ENCODE data around the gene ID1. TPM values are rescaled to one million over a fixed set of nuclear protein-coding genes. Genes with fewer than 3 reads are reported as not detected.

ID1 gene
- total RNA-seq, 1 donor from 2014 or later, result 91.5 TPM

DNA sequence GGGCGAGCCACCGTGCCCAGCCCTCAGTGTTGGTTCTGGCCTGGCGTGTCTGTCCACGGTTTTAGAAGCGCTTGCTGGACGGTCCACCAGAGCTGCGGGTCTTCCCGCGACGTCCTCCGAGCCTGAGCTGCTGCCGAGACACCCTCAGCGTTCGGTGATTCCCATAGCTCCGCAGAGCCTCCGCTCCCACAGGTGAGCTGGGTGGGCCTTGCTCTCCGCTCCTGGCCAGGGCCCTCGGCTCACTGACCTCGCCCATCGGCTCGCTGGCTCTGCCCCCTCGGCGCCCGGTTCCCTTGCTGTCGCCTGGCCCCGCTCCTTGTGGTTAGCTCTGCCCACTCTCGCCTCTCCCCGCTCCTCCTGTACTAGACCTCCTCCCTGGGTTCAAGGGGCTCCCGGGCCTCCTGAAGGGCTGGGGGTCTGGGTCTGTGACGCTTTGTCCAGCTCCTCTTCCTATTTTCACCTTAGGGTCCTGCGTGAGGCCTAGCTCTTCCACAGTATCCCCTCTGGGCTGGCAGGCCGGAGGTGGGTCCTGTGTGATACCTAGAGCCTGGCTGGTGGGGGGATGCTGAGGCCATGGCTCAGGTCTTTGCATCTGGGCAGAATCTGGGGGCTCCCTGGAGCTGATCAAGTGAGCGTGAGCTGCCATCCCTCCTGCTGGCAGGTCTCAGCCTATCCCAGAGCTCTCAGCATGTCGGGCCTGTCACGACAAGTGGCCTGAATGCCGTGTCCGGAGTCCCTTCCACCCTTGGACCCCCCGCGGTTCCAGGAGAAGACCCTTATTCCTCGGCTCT, 27.7 kb downstream of the ID1 start:
- Histone ChIP-seq H3K4me1 (peaks cover 4% of the 10 kb centered on the region), H3K9me3 (replicated peaks) (no peaks in the 10 kb centered on the region), H3K27me3 (ENCODE audit: low read depth) (peaks cover 5% of the 10 kb centered on the region), H3K4me3 (no peak overlapping the region), H3K36me3 (no peaks in the 10 kb centered on the region), H3K27ac (replicated peaks) (peak overlapping the region; percentile 12)
- intact Hi-C loops (cut with micrococcal nuclease), result no loop called here
- TF ChIP-seq CTCF (IDR thresholded peaks at IDR 0.05; ENCODE audit: borderline replicate concordance), result no peak
- no peak for DNase-seq

DNA sequence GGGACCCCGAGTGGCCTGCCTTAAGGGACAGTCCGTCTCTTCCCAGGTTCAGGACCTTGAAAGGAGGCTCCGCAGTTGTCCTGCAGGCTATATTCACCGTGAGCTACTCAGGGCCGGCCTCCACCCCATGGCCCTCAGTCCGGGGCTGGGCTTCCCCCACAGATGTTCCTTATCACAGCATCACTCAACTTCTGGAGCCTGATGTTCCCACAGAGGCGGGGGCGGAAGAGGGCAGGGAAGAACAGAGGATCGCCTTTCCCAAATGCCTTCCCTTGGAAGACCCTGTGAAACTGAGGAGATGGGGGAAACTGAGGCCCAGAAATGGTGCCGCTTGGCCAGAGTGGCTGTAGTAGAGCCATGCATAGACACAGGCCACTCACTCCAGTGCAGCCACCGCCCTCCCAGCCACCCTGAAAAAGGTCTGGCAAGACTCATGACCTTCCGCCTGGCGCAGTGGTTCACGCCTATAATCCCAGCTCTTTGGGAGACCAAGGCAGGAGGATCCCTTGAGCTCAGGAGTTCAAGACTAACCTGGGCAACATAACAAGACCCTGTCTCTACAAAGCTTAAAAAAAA, 28.3 kb downstream of the ID1 start:
- intact Hi-C loops (cut with micrococcal nuclease), result no loop called here
- H3K4me1 ChIP-seq, result peaks cover 6% of the 10 kb centered on the region
- H3K27me3 ChIP-seq (ENCODE audit: low read depth), result peaks cover 12% of the 10 kb centered on the region
- TF ChIP-seq CTCF (IDR thresholded peaks at IDR 0.05; ENCODE audit: borderline replicate concordance), result no peak
- no peak overlapping the region for H3K4me3 ChIP-seq
- no peaks in the 10 kb centered on the region for H3K9me3 ChIP-seq (replicated peaks)
- peak; percentile 33 for DNase-seq
- H3K27ac ChIP-seq (replicated peaks), result peak overlapping the region; percentile 33
- H3K36me3 ChIP-seq, result no peaks in the 10 kb centered on the region

DNA sequence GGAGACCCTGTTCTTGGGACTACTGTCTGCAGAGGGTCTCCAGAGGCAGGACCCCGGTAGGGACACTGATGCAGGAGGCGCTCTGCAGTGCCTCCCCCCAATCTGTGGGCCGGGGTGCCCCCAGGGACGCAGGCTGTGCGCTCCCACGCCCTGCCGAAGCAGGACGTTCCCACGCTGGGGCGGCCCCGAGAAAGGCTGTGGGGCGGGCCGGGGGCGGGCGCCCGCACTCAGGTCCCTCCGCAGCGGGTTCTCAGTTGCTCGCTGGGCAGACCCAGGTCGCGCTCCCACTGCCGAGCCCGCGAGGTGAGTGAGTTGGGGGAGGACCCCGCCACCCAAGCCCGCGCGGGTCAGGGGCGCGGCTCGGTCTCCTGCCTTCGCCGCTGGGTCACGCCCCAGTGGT, 32.6 kb downstream of the ID1 start, which contains the start of gene COX4I2:
Gene COX4I2 (plus strand): TSS at position 253 of the 400 bp plus-strand sequence. CDS start 1,106 bp downstream, outside the sequence.
- no peak for TF ChIP-seq CTCF (IDR thresholded peaks at IDR 0.05; ENCODE audit: borderline replicate concordance)
- H3K4me3 ChIP-seq, result peak within 1 kb of the TSS; percentile 60
- H3K27me3 ChIP-seq (ENCODE audit: low read depth), result peaks cover 21% of the 10 kb centered on the region
- peaks cover 6% of the 10 kb centered on the region for H3K4me1 ChIP-seq
- H3K36me3 ChIP-seq, result no peaks in the 10 kb centered on the region
- H3K9me3 ChIP-seq (replicated peaks), result no peaks in the 10 kb centered on the region
- intact Hi-C loops (cut with micrococcal nuclease), result no loop called here
- peak within 1 kb of the TSS; percentile 85 for H3K27ac ChIP-seq (replicated peaks)
- peak; percentile 60 for DNase-seq

DNA sequence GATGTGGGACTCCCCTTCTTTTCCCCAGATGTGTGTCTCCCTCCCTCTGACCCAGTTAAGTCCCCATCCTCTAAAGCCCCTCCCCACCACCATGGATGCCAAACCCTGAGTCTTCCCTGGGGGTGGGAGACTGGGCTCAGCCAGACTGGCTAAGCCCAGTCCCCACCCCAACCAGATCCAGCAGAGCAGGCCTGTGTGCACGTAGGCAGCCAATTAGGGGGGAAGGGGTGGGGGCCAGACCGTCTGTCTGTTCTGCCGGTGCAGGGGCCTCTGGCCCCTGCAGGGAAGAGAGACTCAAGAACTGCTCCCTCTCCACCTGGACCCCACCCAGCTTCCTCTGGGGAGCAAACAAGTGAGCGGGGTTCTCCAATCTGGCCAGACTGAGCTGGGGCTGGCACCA, 33.2 kb downstream of the ID1 start:
- H3K4me1 ChIP-seq, result peaks cover 6% of the 10 kb centered on the region
- peaks cover 21% of the 10 kb centered on the region for H3K27me3 ChIP-seq (ENCODE audit: low read depth)
- H3K27ac ChIP-seq (replicated peaks), result peak overlapping the region; percentile 85
- no peak for TF ChIP-seq CTCF (IDR thresholded peaks at IDR 0.05; ENCODE audit: borderline replicate concordance)
- intact Hi-C loops (cut with micrococcal nuclease), result no loop called here
- no peaks in the 10 kb centered on the region for H3K9me3 ChIP-seq (replicated peaks)
- no peaks in the 10 kb centered on the region for H3K36me3 ChIP-seq
- DNase-seq, result no peak
- peak overlapping the region; percentile 60 for H3K4me3 ChIP-seq

DNA sequence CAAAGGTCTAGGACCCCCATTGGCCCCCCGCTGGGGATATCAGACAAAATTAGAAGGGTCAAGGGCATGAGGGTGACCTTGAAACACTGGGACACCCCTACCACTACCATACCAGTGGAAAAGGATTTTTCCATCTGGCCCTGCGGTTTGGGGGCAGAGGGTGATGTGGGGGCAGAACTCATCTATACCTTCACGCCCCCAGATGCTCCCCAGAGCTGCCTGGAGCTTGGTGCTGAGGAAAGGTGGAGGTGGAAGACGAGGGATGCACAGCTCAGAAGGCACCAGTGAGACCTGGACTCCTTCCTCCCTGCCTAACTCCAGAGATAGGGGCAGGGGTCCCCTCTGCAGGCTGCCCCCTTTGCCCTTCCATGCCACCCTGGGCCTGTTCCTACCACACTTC, 33.7 kb downstream of the ID1 start:
- Histone ChIP-seq H3K4me1 (peaks cover 6% of the 10 kb centered on the region), H3K27me3 (ENCODE audit: low read depth) (peaks cover 21% of the 10 kb centered on the region), H3K27ac (replicated peaks) (peak overlapping the region; percentile 85), H3K4me3 (peak overlapping the region; percentile 60), H3K9me3 (replicated peaks) (no peaks in the 10 kb centered on the region), H3K36me3 (no peaks in the 10 kb centered on the region)
- no peak for DNase-seq
- no peak for TF ChIP-seq CTCF (IDR thresholded peaks at IDR 0.05; ENCODE audit: borderline replicate concordance)
- intact Hi-C loops (cut with micrococcal nuclease), result no loop called here

All from left ventricle myocardium inferior (tissue), 1 donor.